Sciatic nerve (tissue), 2 donors: Measurements from ENCODE around the gene EGR2. TPM values are rescaled to one million over a fixed set of nuclear protein-coding genes. Genes with fewer than 3 reads are reported as not detected.

Experiments used
- ATAC-seq: fragments of 200-7000 bp; cut with Tn5 transposase; one replicate; pipeline ENCODE4 v1.9.1; 2020; ENCODE audit warnings: mild to moderate bottlenecking, moderate library complexity
- DNase-seq: peaks from one replicate; pipeline ENCODE4 v3.0.0-alpha.2; 2020; ENCODE audit warnings: low spot score
- intact Hi-C: fragments of 100-400 bp; cut with DNase I; formaldehyde crosslinking; loops from one replicate; pipeline ENCODE4 v1.14.2; 2022
- total RNA-seq: library from RNA; stranded (reverse); fragmentation: NEBNext Ultra II Directional; extraction: Animal tissue kit (Norgen Biotek cat#: 25700); gene quantifications from one replicate; pipeline ENCODE4 v1.2.1, GENCODE V29; 2021
- donor health status: DM: no; HTN: no; CAD: no.
- donor health status: DM: no; HTN: no; CAD: no.

EGR2 gene
- total RNA-seq, 1 donor from 2014 or later, result 53.1 TPM

- no peak for ATAC-seq
- intact Hi-C loops, result no loop called here
Observed at GRCh38 chr10:62766386-62766785, 49.8 kb downstream of the EGR2 start.

GRCh38 chr10:62765726-62766125, 50.4 kb downstream of the EGR2 start:
- ATAC-seq, result no peak
- intact Hi-C loops, result no loop called here
- no peak for DNase-seq

More at GRCh38 chr10:62766386-62766785, 49.8 kb downstream of the EGR2 start:
- DNase-seq, result no peak

GRCh38 chr10:62764011-62764410, 52.2 kb downstream of the EGR2 start:
- DNase-seq (no peak), ATAC-seq (no peak)
- intact Hi-C loops, result no loop called here

- ATAC-seq, result no peak
- no peak for DNase-seq
- intact Hi-C loops, result no loop called here
Observed at GRCh38 chr10:62763155-62763554, 53.0 kb downstream of the EGR2 start.

Other genes starting within 250 kb of the EGR2 start
- gene ADO, start 11.6 kb downstream of the EGR2 start, total RNA-seq, result 35.1 TPM